Measurements from ENCODE around the gene ABCG1.

DNA sequence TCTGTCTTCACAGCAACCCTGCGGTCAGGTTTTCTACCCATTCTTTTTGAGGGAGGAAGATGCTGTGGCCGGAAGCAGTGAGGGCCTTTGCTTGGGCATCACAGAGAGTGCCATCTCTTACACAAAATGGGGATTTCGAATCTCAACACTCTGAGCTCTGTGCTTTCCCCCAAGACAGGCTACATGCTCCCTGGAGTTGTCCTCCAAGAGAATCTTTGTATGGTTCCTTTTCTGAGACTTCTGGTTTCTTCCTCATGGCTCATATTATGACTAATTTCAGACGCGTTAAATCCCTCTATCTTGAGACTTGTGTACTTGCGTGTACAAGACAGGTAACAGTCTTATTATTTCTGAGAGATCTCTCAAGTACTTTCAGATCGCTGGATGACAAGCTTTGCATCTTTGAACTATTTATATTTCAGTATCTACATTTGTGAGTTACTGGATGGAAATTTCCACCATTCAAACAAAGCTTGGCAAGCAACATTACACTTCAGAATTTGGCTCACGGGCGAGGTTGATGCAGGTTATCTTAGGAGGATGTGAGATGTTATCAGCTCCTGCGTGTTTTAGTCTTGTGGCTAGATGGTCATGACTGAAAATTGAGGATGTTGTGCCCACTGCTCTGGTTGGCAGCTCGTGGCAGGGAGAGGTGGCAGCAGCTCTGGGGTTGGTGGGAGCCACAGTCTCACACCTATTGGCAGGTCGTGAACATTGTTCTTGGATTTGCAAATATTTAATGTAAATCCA lies 19.4 kb downstream of the ABCG1 start:
- TF ChIP-seq, protein P1, sequence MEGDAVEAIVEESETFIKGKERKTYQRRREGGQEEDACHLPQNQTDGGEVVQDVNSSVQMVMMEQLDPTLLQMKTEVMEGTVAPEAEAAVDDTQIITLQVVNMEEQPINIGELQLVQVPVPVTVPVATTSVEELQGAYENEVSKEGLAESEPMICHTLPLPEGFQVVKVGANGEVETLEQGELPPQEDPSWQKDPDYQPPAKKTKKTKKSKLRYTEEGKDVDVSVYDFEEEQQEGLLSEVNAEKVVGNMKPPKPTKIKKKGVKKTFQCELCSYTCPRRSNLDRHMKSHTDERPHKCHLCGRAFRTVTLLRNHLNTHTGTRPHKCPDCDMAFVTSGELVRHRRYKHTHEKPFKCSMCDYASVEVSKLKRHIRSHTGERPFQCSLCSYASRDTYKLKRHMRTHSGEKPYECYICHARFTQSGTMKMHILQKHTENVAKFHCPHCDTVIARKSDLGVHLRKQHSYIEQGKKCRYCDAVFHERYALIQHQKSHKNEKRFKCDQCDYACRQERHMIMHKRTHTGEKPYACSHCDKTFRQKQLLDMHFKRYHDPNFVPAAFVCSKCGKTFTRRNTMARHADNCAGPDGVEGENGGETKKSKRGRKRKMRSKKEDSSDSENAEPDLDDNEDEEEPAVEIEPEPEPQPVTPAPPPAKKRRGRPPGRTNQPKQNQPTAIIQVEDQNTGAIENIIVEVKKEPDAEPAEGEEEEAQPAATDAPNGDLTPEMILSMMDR (IDR thresholded peaks at IDR 0.05; ENCODE audit: poor library complexity, severe bottlenecking), result no peak
- TF ChIP-seq RAD21 (conservative IDR thresholded peaks at IDR 0.05), result no peak
